ENCODE data around the gene MTAP. TPM values are rescaled to one million over a fixed set of nuclear protein-coding genes. Genes with fewer than 3 reads are reported as not detected.

The MTAP gene
- total RNA-seq, 1 experiment from 2014 or later = not detected

DNA sequence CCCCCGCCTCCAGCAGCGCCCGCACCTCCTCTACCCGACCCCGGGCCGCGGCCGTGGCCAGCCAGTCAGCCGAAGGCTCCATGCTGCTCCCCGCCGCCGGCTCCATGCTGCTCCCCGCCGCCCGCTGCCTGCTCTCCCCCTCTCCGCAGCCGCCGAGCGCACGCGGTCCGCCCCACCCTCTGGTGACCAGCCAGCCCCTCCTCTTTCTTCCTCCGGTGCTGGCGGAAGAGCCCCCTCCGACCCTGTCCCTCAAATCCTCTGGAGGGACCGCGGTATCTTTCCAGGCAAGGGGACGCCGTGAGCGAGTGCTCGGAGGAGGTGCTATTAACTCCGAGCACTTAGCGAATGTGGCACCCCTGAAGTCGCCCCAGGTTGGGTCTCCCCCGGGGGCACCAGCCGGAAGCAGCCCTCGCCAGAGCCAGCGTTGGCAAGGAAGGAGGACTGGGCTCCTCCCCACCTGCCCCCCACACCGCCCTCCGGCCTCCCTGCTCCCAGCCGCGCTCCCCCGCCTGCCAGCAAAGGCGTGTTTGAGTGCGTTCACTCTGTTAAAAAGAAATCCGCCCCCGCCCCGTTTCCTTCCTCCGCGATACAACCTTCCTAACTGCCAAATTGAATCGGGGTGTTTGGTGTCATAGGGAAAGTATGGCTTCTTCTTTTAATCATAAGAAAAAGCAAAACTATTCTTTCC, 172.4 kb downstream of the MTAP start:
- Mint-ChIP-seq H3K27ac (ENCODE audit: low read depth, unreplicated experiment) (no peak overlapping the region), H3K4me3 (ENCODE audit: unreplicated experiment) (no peak overlapping the region), H3K36me3 (ENCODE audit: insufficient read depth, unreplicated experiment) (no peaks in the 10 kb centered on the region), H3K27me3 (ENCODE audit: insufficient read depth, unreplicated experiment) (no peaks in the 10 kb centered on the region), H3K9me3 (ENCODE audit: unreplicated experiment) (no peaks in the 10 kb centered on the region), H3K4me1 (ENCODE audit: insufficient read depth, unreplicated experiment) (no peaks in the 10 kb centered on the region)
- no TSS peak for BruUV-seq (replicated peaks)
- intact Hi-C loops (cut with micrococcal nuclease) = no loop called here
- ChIA-PET POLR2A (no interaction called here), CTCF (no interaction called here)
- TF ChIP-seq CTCF (IDR thresholded peaks at IDR 0.05; ENCODE audit: unreplicated experiment) = no peak
- no peak for DNase-seq (ENCODE audit: unreplicated experiment)

- H3K36me3 Mint-ChIP-seq (ENCODE audit: insufficient read depth, unreplicated experiment) = no peaks in the 10 kb centered on the region
- no TSS peak for BruUV-seq (replicated peaks)
- no peak overlapping the region for H3K27ac Mint-ChIP-seq (ENCODE audit: low read depth, unreplicated experiment)
- ChIA-PET CTCF (no interaction called here), POLR2A (no interaction called here)
- no peak overlapping the region for H3K4me3 Mint-ChIP-seq (ENCODE audit: unreplicated experiment)
- H3K9me3 Mint-ChIP-seq (ENCODE audit: unreplicated experiment) = no peaks in the 10 kb centered on the region
- intact Hi-C loops (cut with micrococcal nuclease) = no loop called here
- H3K27me3 Mint-ChIP-seq (ENCODE audit: insufficient read depth, unreplicated experiment) = no peaks in the 10 kb centered on the region
- no peak for DNase-seq (ENCODE audit: unreplicated experiment)
- TF ChIP-seq CTCF (IDR thresholded peaks at IDR 0.05; ENCODE audit: unreplicated experiment) = no peak
- no peaks in the 10 kb centered on the region for H3K4me1 Mint-ChIP-seq (ENCODE audit: insufficient read depth, unreplicated experiment)
Observed at GRCh38 chr9:21976334-21976875, 174.0 kb downstream of the MTAP start.

DNA sequence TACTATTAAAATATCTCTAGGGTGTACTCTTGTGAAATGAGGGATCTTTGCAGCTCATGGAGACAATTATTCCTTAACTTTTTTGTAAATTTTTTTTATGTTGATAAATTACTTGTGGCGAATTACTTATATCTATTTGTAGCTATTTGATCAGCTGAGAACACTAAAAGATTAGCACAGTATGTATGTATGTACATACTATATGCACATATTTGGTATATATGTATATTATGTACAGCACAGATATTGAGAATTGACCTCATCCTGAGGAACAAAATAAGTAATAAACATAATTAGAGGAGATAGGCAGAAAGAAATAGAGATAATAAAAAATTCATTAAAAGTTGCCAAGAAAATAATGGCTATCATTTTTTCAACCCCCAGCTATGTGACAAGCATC, 180.0 kb downstream of the MTAP start:
- Mint-ChIP-seq H3K27me3 (ENCODE audit: insufficient read depth, unreplicated experiment) (no peaks in the 10 kb centered on the region), H3K4me1 (ENCODE audit: insufficient read depth, unreplicated experiment) (no peaks in the 10 kb centered on the region), H3K4me3 (ENCODE audit: unreplicated experiment) (no peak overlapping the region), H3K27ac (ENCODE audit: low read depth, unreplicated experiment) (no peak overlapping the region), H3K9me3 (ENCODE audit: unreplicated experiment) (no peaks in the 10 kb centered on the region), H3K36me3 (ENCODE audit: insufficient read depth, unreplicated experiment) (no peaks in the 10 kb centered on the region)
- intact Hi-C loops (cut with micrococcal nuclease) = no loop called here
- TF ChIP-seq CTCF (IDR thresholded peaks at IDR 0.05; ENCODE audit: unreplicated experiment) = no peak
- ChIA-PET POLR2A (no interaction called here), CTCF (no interaction called here)
- no TSS peak for BruUV-seq (replicated peaks)
- no peak for DNase-seq (ENCODE audit: unreplicated experiment)

DNA sequence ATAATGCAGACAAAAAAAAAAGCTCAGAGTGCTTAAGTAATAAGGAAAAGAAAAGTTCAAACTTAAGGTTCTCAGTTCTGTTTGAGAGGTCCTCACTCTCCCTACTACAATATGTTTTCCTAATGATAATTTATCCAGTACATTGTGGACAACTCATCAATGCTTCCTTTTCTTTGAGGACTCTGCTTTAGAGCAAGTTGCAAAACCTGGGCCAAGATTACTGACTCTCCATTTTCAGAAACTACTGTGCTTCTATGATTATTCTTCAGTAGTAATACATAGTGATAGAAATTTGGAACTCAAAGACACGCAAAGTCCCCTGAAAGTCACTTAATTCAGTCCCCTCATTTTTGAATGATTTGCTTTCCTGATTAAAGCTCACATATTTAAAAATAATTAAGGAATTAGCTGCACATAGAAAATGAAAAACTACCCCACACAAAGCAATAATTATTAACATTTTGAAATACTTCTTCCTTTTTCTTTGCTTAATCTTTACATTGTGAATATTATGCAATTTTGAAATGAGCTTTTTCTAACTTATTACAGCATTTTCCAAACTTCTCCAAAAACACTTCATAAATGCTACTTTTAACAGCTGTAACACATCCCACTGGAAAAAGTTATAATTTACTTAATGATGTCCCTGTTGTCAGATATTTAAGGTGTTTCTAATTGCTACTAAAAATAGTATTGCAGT, 180.6 kb downstream of the MTAP start:
- POLR2A ChIA-PET = no interaction called here
- no peaks in the 10 kb centered on the region for H3K36me3 Mint-ChIP-seq (ENCODE audit: insufficient read depth, unreplicated experiment)
- no peaks in the 10 kb centered on the region for H3K9me3 Mint-ChIP-seq (ENCODE audit: unreplicated experiment)
- DNase-seq (ENCODE audit: unreplicated experiment) = no peak
- H3K4me1 Mint-ChIP-seq (ENCODE audit: insufficient read depth, unreplicated experiment) = no peaks in the 10 kb centered on the region
- no peak for TF ChIP-seq CTCF (IDR thresholded peaks at IDR 0.05; ENCODE audit: unreplicated experiment)
- H3K27me3 Mint-ChIP-seq (ENCODE audit: insufficient read depth, unreplicated experiment) = no peaks in the 10 kb centered on the region
- no peak overlapping the region for H3K4me3 Mint-ChIP-seq (ENCODE audit: unreplicated experiment)
- BruUV-seq (replicated peaks) = no TSS peak
- CTCF ChIA-PET = no interaction called here
- H3K27ac Mint-ChIP-seq (ENCODE audit: low read depth, unreplicated experiment) = no peak overlapping the region
- intact Hi-C loops (cut with micrococcal nuclease) = no loop called here

All from MCF 10A (cell line).